ES-I3 (cell line): ENCODE results near the gene FKBP9.

Experiments used
- H3K36me3 ChIP-seq: 2 replicates; pipeline ENCODE4 v1.6.1; 2013; ENCODE audit warnings: mild to moderate bottlenecking, low read length, control low read depth, moderate library complexity; ENCODE audit not compliant: insufficient read depth
- H3K4me1 ChIP-seq: 2 replicates; pipeline ENCODE4 v1.6.1; 2013; ENCODE audit warnings: mild to moderate bottlenecking, control low read depth, low read length; ENCODE audit not compliant: insufficient read depth
- H3K9ac ChIP-seq: 2 replicates; pipeline ENCODE4 v1.6.1; 2013; ENCODE audit warnings: low read depth, mild to moderate bottlenecking, low read length, moderate library complexity
- H3K9me3 ChIP-seq: 2 replicates; pipeline ENCODE4 v1.6.1; 2013; ENCODE audit warnings: mild to moderate bottlenecking, low read length, moderate library complexity; ENCODE audit not compliant: control insufficient read depth, insufficient read depth

FKBP9 gene

DNA sequence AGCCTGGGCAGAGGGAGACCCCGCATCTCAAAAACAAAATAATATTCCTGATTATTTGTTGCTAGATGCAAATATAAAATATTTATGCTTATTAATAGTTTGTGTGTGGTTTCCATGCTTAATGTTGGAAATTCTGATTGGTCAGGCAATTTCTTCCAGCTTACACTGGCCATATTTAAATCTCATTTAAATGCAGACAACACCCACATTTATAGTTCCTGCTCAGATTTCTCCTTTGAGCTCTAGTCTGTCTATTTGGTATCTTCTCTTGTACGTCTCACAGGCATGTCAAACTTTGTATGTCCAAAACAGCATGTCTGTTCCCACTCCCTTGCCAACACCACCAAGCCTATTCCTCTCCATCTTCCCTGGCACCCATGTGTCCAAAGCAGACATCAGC is 52.5 kb downstream of the FKBP9 start:
- H3K4me1 ChIP-seq = no peaks in the 10 kb centered on the region
- no peak overlapping the region for H3K9ac ChIP-seq

DNA sequence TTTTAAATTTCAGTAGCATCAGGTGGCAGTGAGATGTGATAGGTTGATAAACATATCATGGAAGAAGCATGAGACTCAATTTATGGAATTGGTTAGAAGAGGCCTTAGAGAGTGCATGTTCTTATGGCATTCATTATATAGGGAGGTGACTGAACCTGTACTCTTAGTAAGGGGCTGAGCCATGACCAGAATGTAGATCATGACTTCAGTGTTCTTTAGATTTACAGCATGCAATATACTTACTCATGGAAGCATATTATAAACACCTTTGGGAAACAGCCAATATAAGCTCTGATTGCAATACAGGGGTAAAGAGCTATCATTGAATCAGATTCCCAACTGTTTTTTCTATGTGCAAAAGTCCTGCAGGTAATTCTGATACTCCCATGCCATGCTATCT is 55.1 kb downstream of the FKBP9 start:
- H3K36me3 ChIP-seq = peaks cover 6% of the 10 kb centered on the region; the same call in 1 of the 2 replicates
- no peaks in the 10 kb centered on the region for H3K9me3 ChIP-seq
- no peaks in the 10 kb centered on the region for H3K4me1 ChIP-seq
- H3K9ac ChIP-seq = no peak overlapping the region

More for the DNA sequence above, 52.5 kb downstream of the FKBP9 start:
- Histone ChIP-seq H3K36me3 (peaks cover 5% of the 10 kb centered on the region; the same call in 1 of the 2 replicates), H3K9me3 (no peaks in the 10 kb centered on the region)

DNA sequence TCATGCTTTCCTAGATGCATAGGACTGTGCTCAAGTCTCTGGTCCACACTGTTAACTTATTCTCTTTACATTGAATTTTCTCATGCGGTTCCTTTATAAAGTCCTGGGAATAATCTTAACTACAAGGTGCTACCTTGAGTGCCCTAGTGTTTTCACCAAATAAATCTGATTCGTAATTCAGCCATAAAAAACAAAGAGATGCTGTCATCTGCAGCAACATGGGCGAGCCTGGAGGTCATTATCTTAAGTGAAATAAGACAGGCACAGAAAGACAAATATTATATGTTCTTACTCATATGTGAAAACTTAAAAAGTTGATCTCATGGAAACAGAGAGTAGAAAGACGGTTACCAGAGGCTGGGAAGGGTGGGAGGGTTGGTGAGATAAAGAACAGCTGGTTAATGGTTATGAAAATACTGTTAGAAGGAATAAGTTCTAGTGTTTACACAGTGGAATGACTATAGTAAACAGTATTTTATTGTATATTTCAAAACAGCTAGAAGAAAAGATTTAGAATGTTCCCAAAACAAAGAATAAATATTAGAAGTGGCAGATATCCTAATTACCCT is 67.0 kb downstream of the FKBP9 start:
- no peaks in the 10 kb centered on the region for H3K36me3 ChIP-seq
- no peaks in the 10 kb centered on the region for H3K9me3 ChIP-seq
- no peak overlapping the region for H3K9ac ChIP-seq
- no peaks in the 10 kb centered on the region for H3K4me1 ChIP-seq

DNA sequence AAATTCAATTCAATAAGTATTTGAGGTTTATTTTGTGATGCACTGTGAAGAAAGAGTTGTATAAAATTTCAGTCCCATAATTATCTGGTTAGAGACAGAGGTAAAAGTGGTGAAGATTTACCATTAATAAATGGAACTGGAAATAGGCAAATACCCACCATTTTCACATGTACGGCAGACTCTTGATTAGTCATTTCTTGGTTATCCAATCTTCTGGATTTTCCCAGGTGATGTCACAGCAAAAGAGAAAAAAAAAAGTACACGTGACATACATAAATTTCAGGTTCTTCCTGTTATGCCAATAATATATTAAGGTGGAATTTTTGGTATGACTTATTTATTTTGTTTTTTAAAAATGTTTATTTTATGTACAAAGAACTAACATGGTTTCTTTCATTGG is 78.5 kb downstream of the FKBP9 start:
- no peak overlapping the region for H3K9ac ChIP-seq
- no peaks in the 10 kb centered on the region for H3K4me1 ChIP-seq
- no peaks in the 10 kb centered on the region for H3K36me3 ChIP-seq
- no peaks in the 10 kb centered on the region for H3K9me3 ChIP-seq

DNA sequence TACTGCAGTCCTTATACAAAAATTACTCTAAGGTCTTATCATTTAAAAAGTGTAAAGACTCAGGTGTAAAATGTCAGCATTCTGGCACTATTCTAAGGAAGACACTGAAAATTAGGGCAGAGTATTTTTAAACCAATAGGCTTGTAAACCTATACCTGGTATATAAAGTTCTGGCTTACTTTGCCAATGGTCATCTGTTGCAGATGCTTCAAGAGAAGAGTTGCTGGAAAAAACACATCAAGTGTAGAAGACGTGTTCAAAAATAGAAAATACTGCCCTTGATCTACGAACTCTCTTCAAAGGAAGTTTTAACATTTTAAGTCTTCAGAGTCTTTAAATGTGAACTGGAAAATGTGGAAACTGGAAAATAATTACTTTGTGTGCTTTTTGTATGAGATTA is 81.4 kb downstream of the FKBP9 start:
- Histone ChIP-seq H3K36me3 (no peaks in the 10 kb centered on the region), H3K9ac (no peak overlapping the region), H3K9me3 (no peaks in the 10 kb centered on the region), H3K4me1 (no peaks in the 10 kb centered on the region)

DNA sequence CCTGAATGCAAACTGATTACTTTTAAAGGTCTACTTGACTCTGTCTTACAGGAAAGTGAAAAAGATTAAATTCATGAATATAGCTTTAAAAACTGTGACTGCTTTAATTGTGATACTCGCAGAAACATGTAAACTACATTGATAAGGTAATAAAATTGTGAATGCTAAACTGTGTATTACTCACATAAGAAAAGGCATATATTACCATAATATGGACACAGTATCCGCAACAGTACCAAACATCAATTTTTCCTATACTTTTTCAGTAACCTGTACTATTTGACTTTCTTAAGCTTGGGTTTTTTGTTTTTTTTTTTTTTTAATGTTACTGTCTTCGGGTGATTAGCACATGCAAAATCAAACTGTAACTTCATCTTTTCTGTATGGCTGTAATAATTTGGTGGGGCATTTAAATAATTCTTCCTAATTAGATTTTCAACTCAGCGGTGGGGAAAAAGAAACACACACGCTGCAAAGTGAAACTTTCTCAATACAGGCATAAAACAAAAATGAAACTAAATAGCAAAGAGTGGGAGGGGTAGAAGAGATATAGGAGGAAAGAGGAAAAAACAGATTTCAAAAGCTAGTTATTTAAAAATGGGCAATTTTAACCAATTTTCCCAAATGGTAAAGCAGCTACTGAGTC is 82.1 kb downstream of the FKBP9 start:
- no peaks in the 10 kb centered on the region for H3K4me1 ChIP-seq
- H3K9me3 ChIP-seq = no peaks in the 10 kb centered on the region
- no peak overlapping the region for H3K9ac ChIP-seq
- H3K36me3 ChIP-seq = no peaks in the 10 kb centered on the region

DNA sequence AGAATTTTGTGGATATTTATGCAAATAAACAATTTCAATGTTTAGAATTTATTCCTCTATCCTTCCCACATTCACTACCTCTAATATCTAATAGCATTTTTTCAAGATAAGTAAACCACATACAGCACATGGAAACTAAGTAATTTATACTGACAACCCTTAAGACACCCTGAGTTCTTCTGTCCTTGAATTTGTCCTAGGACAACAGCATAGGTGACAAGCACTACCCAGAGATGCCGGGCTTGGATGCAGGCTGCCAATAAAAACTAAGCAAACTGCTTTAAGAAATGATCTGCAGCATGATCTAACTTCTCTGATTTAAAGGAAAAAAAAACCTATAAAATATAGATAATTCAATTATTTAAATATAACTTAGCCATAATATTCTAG is 82.7 kb downstream of the FKBP9 start:
- H3K9ac ChIP-seq = no peak overlapping the region
- no peaks in the 10 kb centered on the region for H3K9me3 ChIP-seq
- H3K36me3 ChIP-seq = no peaks in the 10 kb centered on the region
- H3K4me1 ChIP-seq = no peaks in the 10 kb centered on the region

DNA sequence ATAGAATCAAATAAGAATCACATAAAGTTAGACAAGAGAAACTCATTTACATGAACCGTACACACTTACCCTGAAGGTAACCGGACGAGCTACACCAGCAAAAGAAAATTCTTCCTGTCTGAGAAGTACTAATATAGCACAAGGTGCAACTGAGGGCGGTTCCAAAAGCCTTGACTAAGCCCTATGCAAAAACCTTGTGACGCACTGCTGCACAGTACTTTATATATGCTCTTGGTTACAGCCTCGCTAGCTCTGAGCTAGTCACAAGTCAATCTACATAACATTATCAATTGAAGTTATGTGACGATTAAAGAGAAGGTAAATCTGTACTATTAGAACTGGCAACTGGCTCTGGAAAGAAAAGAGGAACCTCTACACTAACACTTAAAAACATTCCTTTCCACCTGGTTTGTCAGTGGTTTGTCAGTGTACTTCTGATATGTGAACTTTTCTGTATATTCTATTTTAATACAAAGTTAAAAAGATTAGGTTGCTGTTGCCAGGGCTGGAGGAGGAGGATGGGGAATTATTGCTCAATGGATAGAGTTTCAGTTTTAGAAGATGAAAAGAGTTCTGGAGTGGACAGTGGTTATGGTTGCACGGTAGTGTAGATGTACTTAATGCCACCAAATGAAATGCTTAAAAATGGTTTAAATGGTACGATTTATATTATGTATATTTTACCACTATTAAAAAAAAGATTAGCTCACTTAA is 83.7 kb downstream of the FKBP9 start:
- Histone ChIP-seq H3K9me3 (no peaks in the 10 kb centered on the region), H3K9ac (no peak overlapping the region), H3K4me1 (no peaks in the 10 kb centered on the region), H3K36me3 (no peaks in the 10 kb centered on the region)

DNA sequence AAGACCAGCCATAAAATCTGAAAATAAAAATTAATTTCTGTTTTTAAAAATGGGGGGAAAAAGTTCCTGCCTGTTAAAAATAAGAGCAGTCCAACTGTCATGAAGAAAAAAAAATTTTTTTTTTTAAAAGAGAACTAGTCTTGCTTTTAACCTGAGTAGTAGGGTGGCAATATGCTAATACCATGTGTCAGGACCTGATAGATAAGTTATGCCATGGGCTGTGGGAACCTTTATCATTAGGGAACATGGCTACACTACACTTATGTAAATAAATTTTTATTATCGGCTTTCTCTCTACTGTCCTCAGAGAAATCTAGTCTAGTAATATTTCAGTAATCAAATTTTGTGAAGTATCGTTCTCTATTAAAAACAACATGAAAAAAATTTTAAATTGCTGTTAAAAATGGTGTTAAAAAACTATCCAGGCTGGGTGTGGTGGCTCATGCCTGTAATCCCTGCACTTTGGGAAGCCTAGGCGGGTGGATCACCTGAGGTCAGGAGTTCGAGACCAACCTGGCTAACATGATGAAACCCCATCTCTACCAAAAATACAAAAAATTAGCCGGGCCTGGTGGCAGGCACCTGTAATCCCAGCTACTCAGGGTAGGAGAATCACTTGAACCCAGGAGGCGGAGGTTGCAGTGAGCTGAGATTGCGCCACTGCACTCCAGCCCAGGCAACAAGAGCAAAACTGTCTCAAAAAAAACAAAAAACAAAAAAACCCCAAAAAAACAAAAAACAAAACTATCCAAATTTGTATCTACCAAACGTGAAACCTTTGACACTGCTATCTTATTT is 84.6 kb downstream of the FKBP9 start:
- Histone ChIP-seq H3K36me3 (no peaks in the 10 kb centered on the region), H3K4me1 (no peaks in the 10 kb centered on the region), H3K9me3 (no peaks in the 10 kb centered on the region), H3K9ac (no peak overlapping the region)

DNA sequence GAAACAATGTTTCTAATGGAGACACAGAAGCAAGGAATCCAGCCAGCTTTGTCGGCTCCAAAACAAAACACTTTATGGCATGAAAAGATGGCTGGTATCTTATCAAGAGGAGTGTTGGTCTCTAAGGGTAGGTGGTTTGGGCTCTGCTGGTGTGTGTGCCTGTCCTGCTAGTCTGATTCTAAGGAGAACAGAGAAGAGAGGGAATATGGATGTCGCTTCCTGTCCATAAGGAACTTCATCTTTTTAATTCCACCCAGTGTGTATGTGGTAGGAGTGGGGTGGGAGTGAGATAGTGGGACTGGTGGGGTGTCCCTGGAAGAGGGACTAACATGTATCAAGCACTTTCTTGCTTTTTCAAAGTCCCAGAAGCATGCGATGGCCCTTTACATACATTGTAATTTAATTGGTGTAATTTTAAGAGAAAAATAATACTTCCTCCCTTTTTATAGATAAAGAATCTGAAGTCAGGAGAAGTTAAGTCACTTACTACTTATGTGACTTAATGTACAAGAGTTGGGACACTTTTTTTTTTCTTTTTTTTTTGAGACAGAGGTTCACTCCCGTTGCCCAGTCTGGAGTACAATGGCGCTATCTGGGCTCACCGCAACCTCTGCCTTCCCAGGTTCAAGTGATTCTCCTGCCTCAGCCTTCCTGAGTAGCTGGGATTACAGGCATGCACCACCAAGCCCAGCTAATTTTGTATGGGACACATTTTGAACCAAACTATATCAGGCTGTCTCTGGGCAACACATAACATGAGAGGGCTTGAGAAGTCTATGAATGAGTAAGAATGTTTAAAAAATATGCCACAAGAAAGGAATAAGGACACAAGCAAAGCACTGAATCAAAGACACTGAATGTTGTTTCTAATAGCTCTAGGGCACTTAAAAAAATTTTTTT is 86.5 kb downstream of the FKBP9 start:
- Histone ChIP-seq H3K9ac (no peak overlapping the region), H3K36me3 (no peaks in the 10 kb centered on the region), H3K9me3 (no peaks in the 10 kb centered on the region), H3K4me1 (no peaks in the 10 kb centered on the region)

DNA sequence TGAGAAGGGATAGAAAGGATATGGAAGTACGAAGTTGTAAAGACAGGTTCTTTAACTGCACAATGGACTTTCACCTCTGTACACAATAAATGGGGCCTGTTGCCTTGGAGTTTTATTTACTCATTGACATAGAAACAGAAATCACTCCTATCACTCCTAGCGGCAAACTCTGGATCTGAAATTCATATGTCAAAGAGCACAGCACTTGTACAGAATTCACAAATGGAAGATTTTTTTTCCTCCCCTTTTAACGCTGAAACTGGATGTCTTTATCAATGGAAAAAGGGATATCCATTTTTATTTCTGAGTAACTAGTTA is 87.1 kb downstream of the FKBP9 start:
- Histone ChIP-seq H3K4me1 (no peaks in the 10 kb centered on the region), H3K36me3 (no peaks in the 10 kb centered on the region), H3K9me3 (no peaks in the 10 kb centered on the region), H3K9ac (no peak overlapping the region)

DNA sequence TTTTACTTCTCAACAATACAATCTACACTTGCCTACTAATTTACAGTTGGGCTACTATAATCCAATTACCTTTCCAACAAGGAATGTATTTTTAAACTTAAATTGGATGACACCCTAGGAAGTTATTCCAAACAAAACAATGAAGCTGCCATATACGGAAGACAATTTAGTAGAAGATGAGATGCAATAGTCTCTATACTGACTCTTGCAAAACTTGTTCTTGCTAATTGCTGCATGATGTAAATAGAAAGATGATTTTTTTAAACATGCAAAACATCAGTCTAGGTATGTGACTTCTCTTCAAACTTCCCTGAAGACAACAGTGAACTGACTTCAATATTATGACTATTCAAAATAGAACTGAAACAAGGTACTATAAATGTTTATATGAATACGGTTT is 87.7 kb downstream of the FKBP9 start:
- Histone ChIP-seq H3K9ac (no peak overlapping the region), H3K36me3 (no peaks in the 10 kb centered on the region), H3K9me3 (no peaks in the 10 kb centered on the region), H3K4me1 (no peaks in the 10 kb centered on the region)

DNA sequence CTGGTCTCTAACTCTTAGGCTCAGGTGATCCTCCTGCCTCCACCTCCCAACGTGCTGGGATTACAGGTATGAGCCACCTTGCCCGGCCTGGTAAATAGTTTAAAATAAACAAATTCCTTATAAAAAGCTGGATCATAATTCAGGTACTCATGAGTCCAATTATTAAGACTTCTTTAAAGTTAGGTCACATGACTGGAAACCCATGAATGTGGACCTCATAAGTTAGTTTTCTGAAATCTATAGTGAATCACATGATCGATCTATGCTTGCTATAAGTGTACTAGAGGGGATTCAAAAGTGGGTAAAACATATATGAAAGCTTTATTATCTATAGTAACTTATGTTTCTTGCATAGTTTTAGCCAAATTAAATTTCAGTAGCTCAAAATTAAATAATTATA is 91.0 kb downstream of the FKBP9 start:
- Histone ChIP-seq H3K36me3 (no peaks in the 10 kb centered on the region), H3K4me1 (no peaks in the 10 kb centered on the region), H3K9me3 (no peaks in the 10 kb centered on the region), H3K9ac (no peak overlapping the region)

DNA sequence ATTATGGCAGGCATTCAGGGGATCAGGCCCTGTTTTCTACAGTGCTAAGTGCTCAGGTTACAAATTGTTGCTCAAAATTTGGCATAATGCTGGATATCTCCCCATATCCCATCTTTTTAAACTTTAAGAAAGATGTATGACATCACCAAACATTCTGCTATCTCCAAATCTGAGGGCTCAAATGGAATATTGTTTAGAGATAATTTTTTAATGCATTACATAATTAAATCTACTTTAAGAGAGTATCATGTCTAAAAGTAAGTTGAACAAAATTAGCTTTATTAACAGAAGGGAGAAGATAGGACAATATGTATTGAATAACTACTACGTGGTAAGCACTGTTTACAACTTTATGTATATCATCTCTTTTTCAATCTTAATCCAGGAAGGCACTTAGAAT is 91.5 kb downstream of the FKBP9 start:
- Histone ChIP-seq H3K4me1 (no peaks in the 10 kb centered on the region), H3K9ac (no peak overlapping the region), H3K36me3 (no peaks in the 10 kb centered on the region), H3K9me3 (no peaks in the 10 kb centered on the region)
